PC-9 (cell line): Measurements from ENCODE around the gene LRMDA. TPM values are rescaled to one million over a fixed set of nuclear protein-coding genes. Genes with fewer than 3 reads are reported as not detected.

Experiments
- BruUV-seq: library from RNA; stranded (reverse); fragments of 400-500 nt; replicated peaks from 2 replicates; lab custom pipeline; 2021; lab: Mats Ljungman, UMichigan
- CTCF ChIA-PET: fragments of 300-600 bp; sonication (Branson Sonifier 250); formaldehyde crosslinking; loops from one replicate; lab custom pipeline; 2022; ENCODE audit warnings: antibody characterized with exemption; lab: Charles Lee
- POLR2A ChIA-PET: fragments of 300-600 bp; sonication (Branson Sonifier 250); formaldehyde crosslinking; loops from one replicate; lab custom pipeline; 2022; ENCODE audit warnings: antibody characterized with exemption; ENCODE audit not compliant: unreplicated experiment; lab: Charles Lee
- DNase-seq, 2 experiments: peaks; one replicate each; pipeline versions ENCODE4 v3.0.0 to v3.0.0-alpha.2; 2015 to 2022; ENCODE audit warnings: mixed read lengths in 1 of 2
- H2AFZ ChIP-seq: fragments of 200-600 bp; sonication (generic); 2 replicates; pipeline ENCODE4 v1.8.1; 2017; ENCODE audit warnings: antibody characterized with exemption
- H3F3A ChIP-seq: fragments of 200-600 bp; sonication (generic); 2 replicates; pipeline ENCODE4 v1.8.1; 2017; ENCODE audit warnings: antibody characterized with exemption, mild to moderate bottlenecking, low read depth; ENCODE audit not compliant: insufficient read depth
- H3K27ac ChIP-seq: fragments of 200-600 bp; sonication (generic); 2 replicates; pipeline ENCODE4 v1.6.1; 2016; ENCODE audit warnings: mixed run types
- H3K27me3 ChIP-seq: fragments of 200-600 bp; sonication (generic); 2 replicates; pipeline ENCODE4 v1.6.1; 2016; ENCODE audit warnings: low read depth, mixed run types; ENCODE audit not compliant: insufficient read depth
- H3K36me3 ChIP-seq: fragments of 200-600 bp; sonication (generic); 2 replicates; pipeline ENCODE4 v1.6.1; 2016; ENCODE audit warnings: low read depth, mixed run types
- H3K4me1 ChIP-seq: fragments of 200-600 bp; sonication (generic); replicated peaks from 2 replicates; pipeline ENCODE4 v1.6.1; 2016; ENCODE audit warnings: mixed run types; ENCODE audit not compliant: insufficient read depth
- H3K4me2 ChIP-seq: fragments of 200-600 bp; sonication (generic); 2 replicates; pipeline ENCODE4 v1.6.1; 2017; ENCODE audit warnings: mixed run types
- H3K4me3 ChIP-seq: fragments of 200-600 bp; sonication (generic); 2 replicates; pipeline ENCODE4 v1.6.1; 2016; ENCODE audit warnings: mixed run types
- H3K79me2 ChIP-seq: fragments of 200-600 bp; sonication (generic); 2 replicates; pipeline ENCODE4 v1.6.1; 2017; ENCODE audit warnings: low read depth, mixed run types
- H3K9me2 ChIP-seq: fragments of 200-600 bp; sonication (generic); 2 replicates; pipeline ENCODE4 v1.8.1; 2017; ENCODE audit warnings: mild to moderate bottlenecking; ENCODE audit not compliant: insufficient read depth
- H3K9me3 ChIP-seq: fragments of 200-600 bp; sonication (generic); 2 replicates; pipeline ENCODE4 v1.8.1; 2016; ENCODE audit warnings: low read depth; ENCODE audit not compliant: insufficient read depth
- H4K20me1 ChIP-seq: fragments of 200-600 bp; sonication (generic); 2 replicates; pipeline ENCODE4 v1.8.1; 2017; ENCODE audit not compliant: insufficient read depth
- CTCF ChIP-seq: fragments of 200-600 bp; sonication (generic); conservative IDR thresholded peaks from 2 replicates; pipeline ENCODE4 v1.6.1; 2017; ENCODE audit warnings: mixed run types, antibody characterized with exemption, mild to moderate bottlenecking, moderate library complexity
- EZH2 ChIP-seq: fragments of 200-600 bp; sonication (generic); IDR thresholded peaks from 2 replicates; pipeline ENCODE4 v1.8.0; 2017; ENCODE audit warnings: antibody characterized with exemption, low read depth
- intact Hi-C: fragments of 100-400 bp; cut with micrococcal nuclease; formaldehyde crosslinking; loops from one replicate; pipeline ENCODE4 v1.10.0; 2022; ENCODE audit not compliant: unreplicated experiment
- total RNA-seq: library from RNA; stranded (reverse); gene quantifications from 2 replicates; pipeline ENCODE4 v1.2.3, GENCODE V29; 2021

LRMDA gene
- total RNA-seq, 1 experiment from 2014 or later: not detected

DNA sequence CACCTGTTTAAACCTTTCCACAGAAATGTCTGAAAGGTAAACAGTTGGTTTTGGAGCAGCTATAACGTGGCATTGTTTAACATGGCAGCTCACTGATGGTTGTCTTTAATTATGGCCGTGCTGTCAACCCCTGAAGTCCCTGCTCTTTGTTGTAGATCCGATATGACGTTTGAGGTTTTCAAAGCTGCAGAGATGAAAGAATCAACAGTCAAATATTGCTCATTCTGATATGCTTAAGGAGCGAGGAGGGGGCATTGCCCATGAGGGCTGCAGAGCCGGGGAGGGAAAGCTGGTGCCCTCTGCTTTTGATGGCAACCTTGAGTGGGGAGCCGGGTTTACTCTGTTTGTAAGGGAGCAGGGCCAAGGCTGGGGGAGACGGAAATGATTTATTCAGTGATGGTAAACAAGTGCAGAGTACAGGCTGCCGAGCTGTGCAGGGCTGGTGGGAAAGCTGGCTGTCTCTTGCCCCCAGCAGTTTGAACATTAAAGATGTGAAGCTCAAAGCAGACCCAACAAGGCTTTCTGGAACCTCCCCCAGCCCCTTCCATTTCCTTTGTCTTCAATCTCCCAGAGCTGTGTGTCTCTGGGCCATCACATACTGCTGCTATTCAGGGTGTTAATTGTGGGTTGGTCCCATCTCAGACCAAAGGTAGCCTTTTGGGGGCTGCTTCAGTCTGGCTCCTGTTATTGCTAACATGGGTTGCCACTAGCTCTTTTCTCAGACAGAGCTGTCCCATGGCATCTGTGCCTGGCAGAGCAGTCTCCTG lies 345.5 kb downstream of the LRMDA start:
- H3K27ac ChIP-seq: no peak overlapping the region
- no peak overlapping the region for H3K4me2 ChIP-seq
- no peaks in the 10 kb centered on the region for H3K27me3 ChIP-seq
- no peak overlapping the region for H3K4me3 ChIP-seq
- TF ChIP-seq CTCF: no peak
- no peak for TF ChIP-seq EZH2
- no peak overlapping the region for H2AFZ ChIP-seq
- POLR2A ChIA-PET: no interaction called here
- BruUV-seq: no TSS peak
- CTCF ChIA-PET: no interaction called here
- H3K4me1 ChIP-seq: peaks cover 26% of the 10 kb centered on the region
- no peaks in the 10 kb centered on the region for H3K9me2 ChIP-seq
- no peaks in the 10 kb centered on the region for H3K79me2 ChIP-seq
- intact Hi-C loops: no loop called here
- no peaks in the 10 kb centered on the region for H3K9me3 ChIP-seq
- H3F3A ChIP-seq: peaks cover 18% of the 10 kb centered on the region
- H4K20me1 ChIP-seq: no peaks in the 10 kb centered on the region
- no peaks in the 10 kb centered on the region for H3K36me3 ChIP-seq
- DNase-seq: no peak

GRCh38 chr10:75778665-75779064 lies 347.2 kb downstream of the LRMDA start:
- peaks cover 8% of the 10 kb centered on the region for H3K4me1 ChIP-seq
- H3K4me3 ChIP-seq: no peak overlapping the region
- H3K27me3 ChIP-seq: no peaks in the 10 kb centered on the region
- no peaks in the 10 kb centered on the region for H3K36me3 ChIP-seq
- no peaks in the 10 kb centered on the region for H3K9me3 ChIP-seq
- no peak for DNase-seq
- H3K79me2 ChIP-seq: no peaks in the 10 kb centered on the region
- no peak overlapping the region for H3K27ac ChIP-seq
- peaks cover 4% of the 10 kb centered on the region; the same call in 1 of the 2 replicates for H3F3A ChIP-seq
- no peak overlapping the region for H2AFZ ChIP-seq
- intact Hi-C loops: no loop called here
- POLR2A ChIA-PET: no interaction called here
- H4K20me1 ChIP-seq: no peaks in the 10 kb centered on the region
- CTCF ChIA-PET: no interaction called here
- no TSS peak for BruUV-seq
- TF ChIP-seq EZH2 (no peak), CTCF (no peak)
- H3K9me2 ChIP-seq: no peaks in the 10 kb centered on the region
- H3K4me2 ChIP-seq: no peak overlapping the region

GRCh38 chr10:75779276-75779675 lies 347.9 kb downstream of the LRMDA start:
- Histone ChIP-seq H2AFZ (no peak overlapping the region), H3K9me2 (no peaks in the 10 kb centered on the region), H3F3A (no peaks in the 10 kb centered on the region), H3K4me1 (peaks cover 2% of the 10 kb centered on the region; the same call in 1 of the 2 replicates), H3K27me3 (no peaks in the 10 kb centered on the region), H4K20me1 (no peaks in the 10 kb centered on the region), H3K4me3 (no peak overlapping the region), H3K36me3 (no peaks in the 10 kb centered on the region), H3K4me2 (no peak overlapping the region), H3K79me2 (no peaks in the 10 kb centered on the region), H3K27ac (no peak overlapping the region), H3K9me3 (no peaks in the 10 kb centered on the region)
- BruUV-seq: no TSS peak
- POLR2A ChIA-PET: no interaction called here
- no peak for DNase-seq
- no peak for TF ChIP-seq CTCF
- TF ChIP-seq EZH2: no peak
- intact Hi-C loops: no loop called here
- CTCF ChIA-PET: no interaction called here
